Measurements from ENCODE around the gene FAM118A.

DNA sequence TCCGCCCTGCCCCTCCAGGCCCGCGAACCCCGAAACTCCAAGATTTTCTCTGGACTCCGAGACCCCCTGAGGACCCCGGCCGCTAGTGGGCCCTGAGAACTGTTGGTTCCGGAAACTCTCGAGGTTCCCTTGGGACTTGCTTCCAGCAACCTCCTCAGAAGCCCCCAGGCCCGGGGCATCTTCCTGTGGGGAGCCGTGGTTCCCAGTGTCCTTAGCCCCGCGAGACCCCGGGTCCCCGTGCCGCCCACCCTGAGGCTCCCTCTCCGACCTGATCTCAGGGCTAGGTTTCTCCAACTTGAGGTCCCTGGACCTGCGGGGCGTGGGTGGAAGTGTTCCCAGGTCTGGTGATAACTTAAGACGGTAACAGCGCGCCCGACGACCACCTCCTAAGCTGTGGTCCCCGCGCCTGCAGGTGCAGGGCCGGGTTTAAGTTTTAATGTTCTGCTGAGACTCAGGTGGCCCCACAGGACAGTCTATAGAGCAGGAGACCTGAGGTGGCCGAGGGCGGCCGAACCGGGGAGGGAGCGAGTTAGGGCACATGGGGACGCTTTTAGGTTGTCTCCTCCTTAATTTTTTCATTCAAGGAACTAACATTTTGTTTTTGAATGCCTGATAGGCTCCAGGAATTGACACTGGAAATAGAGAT lies 720 bp downstream of the FAM118A start:
- TF ChIP-seq, protein P1, sequence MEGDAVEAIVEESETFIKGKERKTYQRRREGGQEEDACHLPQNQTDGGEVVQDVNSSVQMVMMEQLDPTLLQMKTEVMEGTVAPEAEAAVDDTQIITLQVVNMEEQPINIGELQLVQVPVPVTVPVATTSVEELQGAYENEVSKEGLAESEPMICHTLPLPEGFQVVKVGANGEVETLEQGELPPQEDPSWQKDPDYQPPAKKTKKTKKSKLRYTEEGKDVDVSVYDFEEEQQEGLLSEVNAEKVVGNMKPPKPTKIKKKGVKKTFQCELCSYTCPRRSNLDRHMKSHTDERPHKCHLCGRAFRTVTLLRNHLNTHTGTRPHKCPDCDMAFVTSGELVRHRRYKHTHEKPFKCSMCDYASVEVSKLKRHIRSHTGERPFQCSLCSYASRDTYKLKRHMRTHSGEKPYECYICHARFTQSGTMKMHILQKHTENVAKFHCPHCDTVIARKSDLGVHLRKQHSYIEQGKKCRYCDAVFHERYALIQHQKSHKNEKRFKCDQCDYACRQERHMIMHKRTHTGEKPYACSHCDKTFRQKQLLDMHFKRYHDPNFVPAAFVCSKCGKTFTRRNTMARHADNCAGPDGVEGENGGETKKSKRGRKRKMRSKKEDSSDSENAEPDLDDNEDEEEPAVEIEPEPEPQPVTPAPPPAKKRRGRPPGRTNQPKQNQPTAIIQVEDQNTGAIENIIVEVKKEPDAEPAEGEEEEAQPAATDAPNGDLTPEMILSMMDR (IDR thresholded peaks at IDR 0.05) = no peak
- TF ChIP-seq POLR2A (IDR thresholded peaks at IDR 0.05) = no peak
